COLO829 (cell line): ENCODE measurements around the gene ETNPPL.

Experiments used
- DNase-seq: peaks from one replicate; pipeline ENCODE4 v3.0.0; 2012; ENCODE audit warnings: low spot score

ETNPPL gene

GRCh38 chr4:108762559-108763225 is at the start of gene ETNPPL:
ETNPPL (minus strand) TSS chr4:108763053; CDS start chr4:108762898, 155 bp downstream.
- no peak for DNase-seq

- no peak for DNase-seq
Observed at GRCh38 chr4:108811486-108811885, 48.6 kb upstream of the ETNPPL start.

GRCh38 chr4:108810087-108810486 is 47.2 kb upstream of the ETNPPL start:
- no peak for DNase-seq

- DNase-seq = no peak
Observed at GRCh38 chr4:108804648-108805273, 41.9 kb upstream of the ETNPPL start.

GRCh38 chr4:108799306-108799705 is 36.5 kb upstream of the ETNPPL start:
- DNase-seq = no peak

DNA sequence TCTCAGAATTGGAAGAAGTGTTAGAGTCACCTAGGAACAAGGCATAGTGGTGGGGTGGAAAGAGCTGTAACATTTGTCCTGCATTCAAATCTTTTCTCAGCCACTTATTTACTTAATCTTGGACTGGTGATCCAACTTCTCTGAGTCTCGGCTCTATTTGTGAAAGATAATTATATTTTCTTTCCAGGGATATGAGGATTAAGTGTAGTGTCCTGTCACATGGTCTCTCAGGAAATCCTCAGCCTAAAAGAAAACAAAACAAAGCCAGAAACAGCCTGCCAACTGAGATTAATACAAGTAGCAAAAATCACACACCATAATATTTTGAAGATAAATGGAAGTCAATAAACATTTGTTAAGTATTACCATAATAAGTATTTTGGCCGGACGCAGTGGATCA is 33.3 kb upstream of the ETNPPL start:
- DNase-seq = no peak

GRCh38 chr4:108795733-108796132 is 32.9 kb upstream of the ETNPPL start:
- DNase-seq = no peak

- DNase-seq = no peak
Observed at GRCh38 chr4:108794136-108794535, 31.3 kb upstream of the ETNPPL start.

- peak; percentile 16 for DNase-seq
Observed at GRCh38 chr4:108793415-108793814, 30.6 kb upstream of the ETNPPL start.

GRCh38 chr4:108788731-108789130 is 25.9 kb upstream of the ETNPPL start:
- no peak for DNase-seq

DNA sequence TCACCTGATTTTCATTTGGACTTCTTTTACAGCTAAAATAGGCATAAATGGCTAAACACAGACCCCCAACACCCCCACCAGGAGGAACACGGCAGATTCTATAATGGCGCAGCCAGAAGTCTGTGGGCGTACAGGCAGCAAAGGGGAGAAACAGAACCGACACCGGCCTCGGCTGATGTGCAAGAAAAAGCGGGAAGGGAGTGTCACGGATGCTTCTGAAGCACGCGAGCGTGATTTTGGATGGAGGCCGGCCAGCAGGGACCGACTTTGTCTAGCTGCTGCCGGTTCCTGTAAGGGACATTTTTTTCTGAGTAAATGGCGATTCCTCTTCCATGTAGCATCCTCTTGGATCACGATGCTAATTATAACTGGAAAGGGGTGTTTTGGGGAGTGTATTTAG is 24.9 kb upstream of the ETNPPL start:
- no peak for DNase-seq

- DNase-seq = no peak
Observed at GRCh38 chr4:108787106-108787505, 24.3 kb upstream of the ETNPPL start.

DNA sequence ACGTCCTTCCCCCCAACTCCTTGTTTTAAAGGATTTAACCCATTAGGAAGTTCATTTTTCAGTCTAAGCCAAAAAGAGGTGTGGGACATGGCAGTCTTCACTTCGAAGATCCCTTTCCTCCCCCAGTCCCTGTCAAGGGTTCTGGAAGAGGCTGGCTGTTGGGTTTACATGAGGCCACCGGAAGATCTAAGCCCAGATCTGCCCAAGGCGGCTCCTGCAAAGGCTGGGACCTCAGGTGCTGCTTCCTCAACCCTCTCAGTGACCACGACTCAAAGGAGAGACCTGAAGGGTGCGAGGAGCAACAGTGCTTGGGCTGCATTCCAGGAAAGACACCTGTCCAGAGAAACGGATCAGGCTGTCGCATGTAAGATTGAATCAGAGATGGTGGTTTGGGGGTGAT is 23.5 kb upstream of the ETNPPL start:
- no peak for DNase-seq

GRCh38 chr4:108783665-108784463 is 21.0 kb upstream of the ETNPPL start:
- DNase-seq = peak; percentile 50

DNA sequence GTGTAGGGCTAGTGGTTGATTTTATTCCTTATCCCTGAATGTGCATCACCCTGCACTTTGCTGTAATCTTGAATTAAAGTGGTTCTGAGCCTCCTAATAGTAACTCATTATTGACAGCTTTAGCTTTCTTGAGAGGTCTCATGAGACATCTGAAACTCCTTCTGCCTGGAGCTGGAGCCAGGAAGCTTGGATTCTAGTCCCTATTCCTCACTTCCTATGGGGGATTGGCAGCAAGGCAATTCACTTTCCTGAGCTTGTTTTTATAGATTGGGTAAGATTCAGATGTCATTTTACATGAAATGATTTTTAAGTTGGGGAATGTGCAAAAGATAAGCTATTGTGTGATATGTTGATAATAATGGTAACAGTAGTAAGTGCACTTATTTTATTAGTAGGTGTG is 17.1 kb upstream of the ETNPPL start:
- DNase-seq = no peak

DNA sequence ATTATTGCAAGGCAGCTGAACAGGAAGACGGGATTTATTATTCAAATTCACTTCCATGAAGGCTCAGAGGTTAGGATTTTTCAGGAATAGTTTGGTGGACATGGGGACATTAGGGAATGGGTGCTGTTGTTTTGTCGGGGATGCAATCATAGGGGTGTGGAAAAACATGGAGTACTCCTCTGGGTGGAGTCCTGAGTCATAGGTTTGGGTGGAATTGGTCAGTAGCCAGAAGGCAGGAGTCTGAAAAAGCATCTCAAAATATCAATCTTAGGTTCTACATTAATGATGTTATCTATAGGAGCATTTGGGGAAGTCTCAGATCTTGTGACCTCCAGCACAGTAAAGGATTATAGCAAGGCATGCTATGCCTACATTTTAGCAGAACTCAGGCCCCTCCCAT is 14.5 kb upstream of the ETNPPL start:
- no peak for DNase-seq

DNA sequence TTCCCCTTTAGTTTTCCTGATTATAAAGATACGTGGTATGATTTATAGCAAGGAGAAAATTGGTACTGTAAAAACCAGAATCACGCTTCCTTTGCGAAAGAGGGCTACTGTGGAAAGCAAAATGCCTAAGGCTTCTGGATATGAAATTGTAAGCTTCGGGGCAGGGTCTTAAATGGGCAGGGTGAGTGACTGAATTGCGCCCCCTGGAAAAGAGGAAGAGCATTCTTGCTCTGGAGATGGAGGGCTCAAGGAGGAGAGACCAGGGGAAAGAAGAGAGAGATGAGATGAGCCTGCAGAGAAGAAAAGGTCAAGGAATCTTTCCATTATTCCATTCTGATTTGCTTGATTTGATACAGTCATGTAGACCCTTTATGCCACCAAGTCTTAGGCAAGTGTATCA is 13.1 kb upstream of the ETNPPL start:
- DNase-seq = no peak

DNA sequence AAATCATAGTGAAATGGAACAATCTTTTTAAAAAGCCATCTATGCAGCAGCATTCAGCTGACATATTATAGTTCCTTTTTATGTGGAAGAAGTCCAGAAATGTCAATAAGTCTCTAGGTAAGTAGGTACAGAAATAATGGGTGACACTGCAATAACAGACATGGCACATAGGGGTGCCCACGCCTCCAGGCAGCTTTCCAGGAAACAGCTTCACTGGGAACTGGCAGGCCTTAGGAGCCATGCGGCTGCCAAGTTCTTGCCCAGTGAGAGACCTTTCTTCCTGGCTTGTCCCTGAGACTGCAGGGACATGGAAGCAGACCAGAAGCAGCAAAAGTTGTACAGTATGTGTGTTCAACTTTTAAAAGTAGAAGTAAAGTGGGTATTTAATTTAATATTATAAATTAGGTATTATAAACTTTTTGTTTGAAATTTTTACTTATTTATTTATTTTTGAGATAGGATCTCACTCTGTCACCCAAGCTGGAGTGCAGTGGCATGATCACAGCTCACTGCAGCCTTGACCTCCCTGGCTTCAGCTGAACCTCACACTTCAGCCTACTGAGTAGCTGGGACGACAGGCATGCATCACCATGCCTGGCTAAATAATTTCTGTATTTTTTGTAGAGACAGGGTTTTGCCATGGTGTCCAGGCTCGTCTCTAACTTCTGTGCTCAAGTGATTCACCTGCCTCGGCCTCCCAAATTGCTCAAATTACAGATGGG is 12.1 kb upstream of the ETNPPL start:
- DNase-seq = no peak

- no peak for DNase-seq
Observed at GRCh38 chr4:108772402-108772801, 9.5 kb upstream of the ETNPPL start.

GRCh38 chr4:108766058-108766457 is 3.2 kb upstream of the ETNPPL start:
- DNase-seq = no peak

GRCh38 chr4:108763986-108764385 is 1.1 kb upstream of the ETNPPL start:
- DNase-seq = no peak

- no peak for DNase-seq
Observed at GRCh38 chr4:108763226-108763593, 357 bp upstream of the ETNPPL start.

- DNase-seq = no peak
Observed at GRCh38 chr4:108758498-108758897, 4.4 kb downstream of the ETNPPL start.
